GM23338 (cell line): ENCODE measurements around the gene DPYD.

Experiments used
- CREB1 ChIP-seq: fragments of 250-450 bp; sonication (Bioruptor Pico); IDR thresholded peaks from 2 replicates; pipeline ENCODE4 v1.5.0; 2020; ENCODE audit warnings: low read depth, mild to moderate bottlenecking, moderate library complexity
- EZH2 ChIP-seq: fragments of 200-600 bp; sonication (generic); IDR thresholded peaks from one replicate; pipeline ENCODE4 v1.8.0; 2017; ENCODE audit warnings: antibody characterized with exemption, mild to moderate bottlenecking, low read depth; ENCODE audit not compliant: unreplicated experiment
- EZH2phosphoT487 ChIP-seq: fragments of 200-600 bp; sonication (generic); IDR thresholded peaks from one replicate; pipeline ENCODE4 v1.8.1; 2018; ENCODE audit warnings: antibody characterized with exemption; ENCODE audit not compliant: unreplicated experiment
- POLR2AphosphoS5 ChIP-seq: IDR thresholded peaks from 2 replicates; pipeline ENCODE4 v1.6.1; 2016; ENCODE audit warnings: antibody characterized with exemption, low read depth
- TF ChIP-seq, protein P1 (sequence below): IDR thresholded peaks from one replicate; pipeline ENCODE4 v1.6.1; 2018; ENCODE audit warnings: antibody characterized with exemption; ENCODE audit not compliant: unreplicated experiment
- TF ChIP-seq, protein P2 (sequence below), 2 experiments: fragments of 200-600 bp in 1 of 2; sonication (generic) in 1 of 2; conservative IDR thresholded peaks; 2 replicates each; pipeline versions ENCODE4 v1.5.1 to v1.6.1; 2016 to 2017; ENCODE audit warnings: antibody characterized with exemption in 2 of 2, low read depth in 2 of 2, mild to moderate bottlenecking in 2 of 2, moderate library complexity in 1 of 2

DNA sequence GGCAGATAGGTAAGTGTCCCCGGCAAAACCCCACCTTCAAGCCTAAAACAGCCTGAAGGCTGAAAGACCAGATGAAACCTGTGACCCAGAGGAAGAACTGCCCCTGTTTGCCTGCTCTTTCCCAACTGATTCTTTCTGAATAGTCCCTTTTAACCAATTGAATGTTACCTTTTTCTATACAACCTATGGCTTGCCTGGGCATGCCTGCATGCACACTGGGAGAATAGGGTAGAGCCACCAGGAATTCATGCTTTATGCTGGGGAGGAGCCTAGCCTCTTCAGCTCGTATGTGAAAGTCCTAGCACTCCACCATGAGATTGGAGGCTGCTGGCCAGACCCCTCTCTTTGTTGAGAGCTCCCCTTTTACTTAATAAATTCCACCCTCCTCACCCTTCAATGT is 859.2 kb downstream of the DPYD start:
- TF ChIP-seq EZH2 (no peak), EZH2phosphoT487 (no peak), CREB1 (no peak), POLR2AphosphoS5 (no peak)
- TF ChIP-seq, protein P1, sequence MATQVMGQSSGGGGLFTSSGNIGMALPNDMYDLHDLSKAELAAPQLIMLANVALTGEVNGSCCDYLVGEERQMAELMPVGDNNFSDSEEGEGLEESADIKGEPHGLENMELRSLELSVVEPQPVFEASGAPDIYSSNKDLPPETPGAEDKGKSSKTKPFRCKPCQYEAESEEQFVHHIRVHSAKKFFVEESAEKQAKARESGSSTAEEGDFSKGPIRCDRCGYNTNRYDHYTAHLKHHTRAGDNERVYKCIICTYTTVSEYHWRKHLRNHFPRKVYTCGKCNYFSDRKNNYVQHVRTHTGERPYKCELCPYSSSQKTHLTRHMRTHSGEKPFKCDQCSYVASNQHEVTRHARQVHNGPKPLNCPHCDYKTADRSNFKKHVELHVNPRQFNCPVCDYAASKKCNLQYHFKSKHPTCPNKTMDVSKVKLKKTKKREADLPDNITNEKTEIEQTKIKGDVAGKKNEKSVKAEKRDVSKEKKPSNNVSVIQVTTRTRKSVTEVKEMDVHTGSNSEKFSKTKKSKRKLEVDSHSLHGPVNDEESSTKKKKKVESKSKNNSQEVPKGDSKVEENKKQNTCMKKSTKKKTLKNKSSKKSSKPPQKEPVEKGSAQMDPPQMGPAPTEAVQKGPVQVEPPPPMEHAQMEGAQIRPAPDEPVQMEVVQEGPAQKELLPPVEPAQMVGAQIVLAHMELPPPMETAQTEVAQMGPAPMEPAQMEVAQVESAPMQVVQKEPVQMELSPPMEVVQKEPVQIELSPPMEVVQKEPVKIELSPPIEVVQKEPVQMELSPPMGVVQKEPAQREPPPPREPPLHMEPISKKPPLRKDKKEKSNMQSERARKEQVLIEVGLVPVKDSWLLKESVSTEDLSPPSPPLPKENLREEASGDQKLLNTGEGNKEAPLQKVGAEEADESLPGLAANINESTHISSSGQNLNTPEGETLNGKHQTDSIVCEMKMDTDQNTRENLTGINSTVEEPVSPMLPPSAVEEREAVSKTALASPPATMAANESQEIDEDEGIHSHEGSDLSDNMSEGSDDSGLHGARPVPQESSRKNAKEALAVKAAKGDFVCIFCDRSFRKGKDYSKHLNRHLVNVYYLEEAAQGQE, result no peak
- TF ChIP-seq, protein P2, sequence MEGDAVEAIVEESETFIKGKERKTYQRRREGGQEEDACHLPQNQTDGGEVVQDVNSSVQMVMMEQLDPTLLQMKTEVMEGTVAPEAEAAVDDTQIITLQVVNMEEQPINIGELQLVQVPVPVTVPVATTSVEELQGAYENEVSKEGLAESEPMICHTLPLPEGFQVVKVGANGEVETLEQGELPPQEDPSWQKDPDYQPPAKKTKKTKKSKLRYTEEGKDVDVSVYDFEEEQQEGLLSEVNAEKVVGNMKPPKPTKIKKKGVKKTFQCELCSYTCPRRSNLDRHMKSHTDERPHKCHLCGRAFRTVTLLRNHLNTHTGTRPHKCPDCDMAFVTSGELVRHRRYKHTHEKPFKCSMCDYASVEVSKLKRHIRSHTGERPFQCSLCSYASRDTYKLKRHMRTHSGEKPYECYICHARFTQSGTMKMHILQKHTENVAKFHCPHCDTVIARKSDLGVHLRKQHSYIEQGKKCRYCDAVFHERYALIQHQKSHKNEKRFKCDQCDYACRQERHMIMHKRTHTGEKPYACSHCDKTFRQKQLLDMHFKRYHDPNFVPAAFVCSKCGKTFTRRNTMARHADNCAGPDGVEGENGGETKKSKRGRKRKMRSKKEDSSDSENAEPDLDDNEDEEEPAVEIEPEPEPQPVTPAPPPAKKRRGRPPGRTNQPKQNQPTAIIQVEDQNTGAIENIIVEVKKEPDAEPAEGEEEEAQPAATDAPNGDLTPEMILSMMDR (conservative IDR thresholded peaks at IDR 0.05; ENCODE audit: low read depth in 2 of 2), result no peak
